HCT116 (cell line): ENCODE results near the gene ARID1A. TPM values are rescaled to one million over a fixed set of nuclear protein-coding genes. Genes with fewer than 3 reads are reported as not detected.

Experiments used
- ATAC-seq: fragments of 200-7000 bp; cut with Tn5 transposase; 2 replicates; pipeline ENCODE4 v1.9.1; 2020; ENCODE audit warnings: mild to moderate bottlenecking, moderate library complexity
- BruUV-seq: library from RNA; stranded (reverse); fragments of 400-500 nt; replicated peaks from 2 replicates; lab custom pipeline; 2021; lab: Mats Ljungman, UMichigan
- CTCF ChIA-PET: fragments of 300-600 bp; sonication (Branson Sonifier 250); formaldehyde crosslinking; loops from one replicate; lab custom pipeline; 2021; ENCODE audit warnings: antibody characterized with exemption; lab: Charles Lee
- POLR2A ChIA-PET: fragments of 300-600, 350-600 bp; sonication (Branson Sonifier 250); formaldehyde crosslinking; loops from one replicate; lab custom pipeline; 2021; ENCODE audit warnings: antibody characterized with exemption; lab: Charles Lee
- RAD21 ChIA-PET, 2 experiments: fragments of 300-600 bp; sonication (Branson Sonifier 250); formaldehyde crosslinking; loops; one replicate each; lab custom pipeline; 2023; ENCODE audit warnings: low total read pairs in 2 of 2; ENCODE audit not compliant: uncharacterized antibody in 2 of 2, unreplicated experiment in 2 of 2, low non-redundant PET in 1 of 2; lab: Charles Lee
- DNase-seq: peaks from one replicate; pipeline ENCODE4 v3.0.0-alpha.2; 2010; ENCODE audit warnings: low read depth, low spot score
- H2AFZ ChIP-seq: fragments of 200-600 bp; shearing (Covaris generic), sonication (generic); 2 replicates; pipeline ENCODE4 v1.6.1; 2017; ENCODE audit warnings: low read depth, mixed run types, mixed read lengths, antibody characterized with exemption, low read length; ENCODE audit not compliant: poor library complexity, severe bottlenecking
- H3K27ac ChIP-seq: 2 replicates; pipeline ENCODE4 v1.5.1; 2012; ENCODE audit warnings: low read depth, low read length
- H3K27me3 ChIP-seq: fragments of 200-600 bp; sonication (generic); 2 replicates; pipeline ENCODE4 v1.6.1; 2016; ENCODE audit warnings: mixed run types, low read length, mixed read lengths; ENCODE audit not compliant: insufficient read depth
- H3K36me3 ChIP-seq, 2 experiments: fragments of 200-500 bp in 1 of 2; fragments of 200-600 bp in 1 of 2; sonication (Bioruptor generic) in 1 of 2; sonication (generic) in 1 of 2; 2 replicates each; pipeline versions ENCODE4 v1.5.1 to v1.6.1; 2014 to 2016; ENCODE audit warnings: low read length in 2 of 2, inconsistent platforms in 1 of 2, mixed read lengths in 1 of 2, mixed run types in 1 of 2; ENCODE audit not compliant: insufficient read depth in 2 of 2, control insufficient read depth in 1 of 2
- H3K4me1 ChIP-seq, 2 experiments: fragments of 200-600 bp in 1 of 2; sonication (generic) in 1 of 2; 2 replicates each; pipeline versions ENCODE4 v1.5.1 to v1.6.1; 2012 to 2017; ENCODE audit warnings: low read length in 2 of 2, inconsistent platforms in 1 of 2, mild to moderate bottlenecking in 1 of 2, mixed read lengths in 1 of 2, mixed run types in 1 of 2, moderate library complexity in 1 of 2; ENCODE audit not compliant: insufficient read depth in 2 of 2, control insufficient read depth in 1 of 2
- H3K4me2 ChIP-seq: fragments of 200-600 bp; sonication (generic); 2 replicates; pipeline ENCODE4 v1.6.1; 2017; ENCODE audit warnings: mixed run types, low read length, mixed read lengths
- H3K4me3 ChIP-seq, 2 experiments: fragments of 200-600 bp in 1 of 2; sonication (generic) in 1 of 2; replicated peaks in 1 of 2; 2 replicates each; pipeline ENCODE4 v1.5.1; 2011 to 2016; ENCODE audit warnings: low read length in 2 of 2, control low read depth in 1 of 2, low read depth in 1 of 2, mild to moderate bottlenecking in 1 of 2, mixed read lengths in 1 of 2, mixed run types in 1 of 2
- H3K79me2 ChIP-seq: fragments of 200-600 bp; sonication (generic); 2 replicates; pipeline ENCODE4 v1.6.1; 2017; ENCODE audit warnings: mild to moderate bottlenecking, mixed run types, low read length, moderate library complexity, mixed read lengths; ENCODE audit not compliant: insufficient read depth
- H3K9ac ChIP-seq: fragments of 200-600 bp; sonication (generic); 2 replicates; pipeline ENCODE4 v1.6.1; 2016; ENCODE audit warnings: low read length, mixed read lengths
- H3K9me2 ChIP-seq: fragments of 200-600 bp; sonication (generic), shearing (Covaris generic); 2 replicates; pipeline ENCODE4 v1.6.1; 2017; ENCODE audit warnings: mixed run types, mild to moderate bottlenecking, moderate library complexity; ENCODE audit not compliant: insufficient read depth
- H3K9me3 ChIP-seq, 2 experiments: fragments of 200-500 bp in 1 of 2; fragments of 200-600 bp in 1 of 2; sonication (Bioruptor generic) in 1 of 2; sonication (generic) in 1 of 2; 2 replicates each; pipeline ENCODE4 v1.6.1; 2014 to 2017; ENCODE audit warnings: low read length in 2 of 2, mixed read lengths in 2 of 2, inconsistent platforms in 1 of 2, low read depth in 1 of 2, mild to moderate bottlenecking in 1 of 2, mixed run types in 1 of 2, moderate library complexity in 1 of 2; ENCODE audit not compliant: control insufficient read depth in 1 of 2, insufficient read depth in 1 of 2
- H4K20me1 ChIP-seq: fragments of 200-600 bp; sonication (generic), shearing (Covaris generic); 2 replicates; pipeline ENCODE4 v1.6.1; 2017; ENCODE audit warnings: mixed run types, mild to moderate bottlenecking, moderate library complexity; ENCODE audit not compliant: insufficient read depth
- EGR1 ChIP-seq: IDR thresholded peaks from 2 replicates; pipeline ENCODE4 v1.6.1; 2012; ENCODE audit warnings: low read depth
- POLR2A ChIP-seq: IDR thresholded peaks from 2 replicates; pipeline ENCODE4 v1.7.0; 2011; ENCODE audit warnings: borderline replicate concordance; ENCODE audit not compliant: insufficient read depth, insufficient read length; ENCODE audit errors: extremely low read depth
- POLR2AphosphoS5 ChIP-seq: IDR thresholded peaks from 2 replicates; pipeline ENCODE4 v1.6.1; 2011; ENCODE audit warnings: mild to moderate bottlenecking, low read depth, low read length, moderate library complexity
- TCF7L2 ChIP-seq: IDR thresholded peaks from 2 replicates; pipeline ENCODE4 v1.7.0; 2011; ENCODE audit warnings: borderline replicate concordance, inconsistent platforms; ENCODE audit not compliant: insufficient read depth, insufficient read length; ENCODE audit errors: extremely low read depth
- YY1 ChIP-seq: IDR thresholded peaks from 2 replicates; pipeline ENCODE4 v1.6.1; 2011; ENCODE audit warnings: low read length, low read depth, moderate library complexity, mild to moderate bottlenecking; ENCODE audit not compliant: insufficient replicate concordance; ENCODE audit errors: extremely low read depth
- intact Hi-C: fragments of 100-400 bp; cut with micrococcal nuclease; formaldehyde crosslinking; loops from 2 replicates; pipeline ENCODE4 v1.10.0; 2022
- total RNA-seq: library from RNA; stranded (reverse); gene quantifications from one replicate; pipeline ENCODE4 v1.2.1, GENCODE V29; 2021; ENCODE audit not compliant: unreplicated experiment
- TF ChIP-seq, protein P1 (sequence below): IDR thresholded peaks from 2 replicates; pipeline ENCODE4 v1.6.1; 2012; ENCODE audit warnings: low read depth

The ARID1A gene
- total RNA-seq, 1 experiment from 2014 or later: 62.8 TPM

DNA sequence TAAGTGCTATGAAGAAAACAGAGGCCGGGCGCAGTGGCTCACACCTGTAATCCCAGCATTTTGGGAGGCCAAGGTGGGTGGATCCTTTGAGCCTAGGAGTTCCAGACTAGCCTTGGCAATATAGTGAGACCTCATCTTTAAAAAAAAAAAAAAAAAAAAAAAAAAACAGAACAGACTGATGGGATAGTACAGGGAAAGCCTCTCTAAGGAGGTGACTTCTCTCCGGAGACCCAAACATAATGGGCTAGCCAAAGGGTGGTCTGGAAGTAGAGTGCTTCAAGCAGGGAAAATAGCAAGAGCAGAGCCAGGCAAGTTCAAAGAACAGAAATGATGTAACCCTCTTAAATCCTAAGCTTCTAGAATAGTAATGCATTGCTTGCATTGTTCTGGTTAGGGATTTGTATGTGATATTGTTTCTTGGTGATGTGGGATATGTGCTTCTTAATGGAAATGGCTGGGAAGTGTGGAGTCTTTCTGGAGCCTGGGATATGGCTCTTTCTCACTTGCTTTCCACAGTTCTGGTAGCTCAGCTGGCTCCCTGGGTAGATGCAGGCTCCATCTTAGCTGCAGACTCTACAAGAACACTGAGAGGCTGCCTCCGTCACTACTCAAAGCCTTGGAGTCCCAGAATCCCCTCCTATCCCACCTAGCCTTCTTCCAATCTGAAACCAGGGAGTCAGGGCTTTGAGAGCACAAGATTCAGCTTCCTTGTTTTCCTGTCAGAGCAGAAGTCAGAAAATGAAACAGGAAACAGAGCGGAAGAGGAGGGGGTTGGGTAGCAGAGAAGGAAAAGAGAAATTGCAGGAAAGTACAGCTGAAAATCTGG is 90.0 kb downstream of the ARID1A start:
- peak overlapping the region; percentile 99 for H3K4me2 ChIP-seq

DNA sequence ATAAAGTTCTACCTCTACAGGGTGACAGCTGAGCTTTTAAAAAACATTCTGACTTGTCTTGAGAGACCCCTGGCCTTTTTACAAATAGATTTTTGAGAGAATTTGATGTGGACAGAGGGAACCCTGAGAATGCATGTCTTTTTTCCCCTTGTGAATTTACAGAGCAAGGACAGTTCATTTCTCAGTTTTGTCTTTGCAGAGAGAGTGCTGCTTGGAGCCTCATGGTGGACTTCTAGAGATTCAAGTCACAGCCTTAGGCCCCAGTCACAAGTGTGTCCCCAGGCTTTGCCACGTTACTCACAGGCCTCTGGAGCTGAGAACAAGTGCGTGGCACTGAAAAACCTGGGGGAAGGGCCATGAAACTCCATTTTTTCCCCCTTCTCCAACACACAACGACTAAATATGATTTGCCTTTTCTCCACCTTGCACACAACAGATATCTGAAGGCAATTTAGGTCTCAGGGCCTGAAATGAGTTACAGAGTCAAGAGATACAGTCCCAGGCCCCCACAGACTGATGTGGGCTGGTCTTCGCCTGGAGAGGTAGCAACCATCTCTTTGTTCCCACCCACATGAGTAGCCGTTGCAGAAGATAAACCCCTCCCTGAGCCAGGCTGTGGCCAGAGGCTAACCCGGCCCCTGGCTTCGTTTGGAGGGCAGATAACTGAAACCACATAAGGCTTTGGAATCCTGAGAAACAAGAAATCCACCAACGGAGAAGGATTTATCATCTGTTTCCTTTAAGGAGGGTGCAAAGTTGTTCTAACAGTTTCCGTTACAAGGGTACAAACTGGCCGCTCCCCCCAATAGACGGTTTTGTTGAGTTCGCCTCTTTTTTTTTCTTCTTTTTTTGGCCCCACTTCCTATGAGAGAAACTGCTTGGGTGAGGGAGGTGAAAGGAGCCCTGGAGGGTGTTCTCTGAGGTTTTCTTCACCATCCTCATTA is 90.9 kb downstream of the ARID1A start:
- H3K79me2 ChIP-seq: peaks cover under 1% of the 10 kb centered on the region; the same call in 1 of the 2 replicates
- no peaks in the 10 kb centered on the region for H3K27me3 ChIP-seq
- H4K20me1 ChIP-seq: no peaks in the 10 kb centered on the region
- no TSS peak for BruUV-seq
- peaks cover 21 to 60% of the 10 kb centered on the region in 2 experiments for H3K4me1 ChIP-seq
- TF ChIP-seq POLR2AphosphoS5 (peak; percentile 78), YY1 (peak; percentile 24), POLR2A (peak; percentile 70), TCF7L2 (no peak)
- TF ChIP-seq, protein P1, sequence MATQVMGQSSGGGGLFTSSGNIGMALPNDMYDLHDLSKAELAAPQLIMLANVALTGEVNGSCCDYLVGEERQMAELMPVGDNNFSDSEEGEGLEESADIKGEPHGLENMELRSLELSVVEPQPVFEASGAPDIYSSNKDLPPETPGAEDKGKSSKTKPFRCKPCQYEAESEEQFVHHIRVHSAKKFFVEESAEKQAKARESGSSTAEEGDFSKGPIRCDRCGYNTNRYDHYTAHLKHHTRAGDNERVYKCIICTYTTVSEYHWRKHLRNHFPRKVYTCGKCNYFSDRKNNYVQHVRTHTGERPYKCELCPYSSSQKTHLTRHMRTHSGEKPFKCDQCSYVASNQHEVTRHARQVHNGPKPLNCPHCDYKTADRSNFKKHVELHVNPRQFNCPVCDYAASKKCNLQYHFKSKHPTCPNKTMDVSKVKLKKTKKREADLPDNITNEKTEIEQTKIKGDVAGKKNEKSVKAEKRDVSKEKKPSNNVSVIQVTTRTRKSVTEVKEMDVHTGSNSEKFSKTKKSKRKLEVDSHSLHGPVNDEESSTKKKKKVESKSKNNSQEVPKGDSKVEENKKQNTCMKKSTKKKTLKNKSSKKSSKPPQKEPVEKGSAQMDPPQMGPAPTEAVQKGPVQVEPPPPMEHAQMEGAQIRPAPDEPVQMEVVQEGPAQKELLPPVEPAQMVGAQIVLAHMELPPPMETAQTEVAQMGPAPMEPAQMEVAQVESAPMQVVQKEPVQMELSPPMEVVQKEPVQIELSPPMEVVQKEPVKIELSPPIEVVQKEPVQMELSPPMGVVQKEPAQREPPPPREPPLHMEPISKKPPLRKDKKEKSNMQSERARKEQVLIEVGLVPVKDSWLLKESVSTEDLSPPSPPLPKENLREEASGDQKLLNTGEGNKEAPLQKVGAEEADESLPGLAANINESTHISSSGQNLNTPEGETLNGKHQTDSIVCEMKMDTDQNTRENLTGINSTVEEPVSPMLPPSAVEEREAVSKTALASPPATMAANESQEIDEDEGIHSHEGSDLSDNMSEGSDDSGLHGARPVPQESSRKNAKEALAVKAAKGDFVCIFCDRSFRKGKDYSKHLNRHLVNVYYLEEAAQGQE: no peak
- H3K9me3 ChIP-seq: no peaks in the 10 kb centered on the region
- H3K4me3 ChIP-seq: peak overlapping the region; percentile 55 to 94
- ChIA-PET POLR2A (interaction anchor here (1.0 to 2.5 kb wide), 4 partner anchors 13 to 184 kb away, joined by 3 to 19 read pairs (median 4); no protein-coding TSS in a partner anchor), RAD21 (interaction anchor here (0.6 to 3.1 kb wide), 2 partner anchors 86 to 185 kb away, joined by 3 to 16 read pairs; no protein-coding TSS in a partner anchor), CTCF (interaction anchor here (0.9 to 4.1 kb wide), 3 partner anchors 110 to 188 kb away, joined by 3 to 40 read pairs (median 3); no protein-coding TSS in a partner anchor)
- ATAC-seq: peak; percentile 35
- no peak overlapping the region for H2AFZ ChIP-seq
- peak overlapping the region; percentile 99 for H3K4me2 ChIP-seq
- H3K9me2 ChIP-seq: no peaks in the 10 kb centered on the region
- H3K27ac ChIP-seq: peak overlapping the region; percentile 98
- H3K36me3 ChIP-seq: 0 out of 4 replicates have a peak, but pooled peaks cover 0 to 6% of the 10 kb centered on the region in 2 experiments
- intact Hi-C loops: no loop called here
- H3K9ac ChIP-seq: peak overlapping the region; percentile 97
- DNase-seq: no peak

More for the DNA sequence above, 90.0 kb downstream of the ARID1A start:
- peak overlapping the region; percentile 97 for H3K9ac ChIP-seq
- ChIA-PET CTCF (interaction anchor here (0.9 to 1.4 kb wide), 2 partner anchors 109 to 184 kb away, joined by 3 read pairs; no protein-coding TSS in a partner anchor), RAD21 (no interaction called here), POLR2A (interaction anchor here (0.7 to 1.0 kb wide), 3 partner anchors 61 to 184 kb away, joined by 3 read pairs; no protein-coding TSS in a partner anchor)
- peaks cover 8% of the 10 kb centered on the region for H3K79me2 ChIP-seq
- 0 out of 2 replicates have a peak, but pooled peaks cover 3% of the 10 kb centered on the region for H4K20me1 ChIP-seq
- H3K4me1 ChIP-seq: peaks cover 21 to 62% of the 10 kb centered on the region in 2 experiments
- peaks cover 0 to 14% of the 10 kb centered on the region in 2 experiments; a peak in 2 of 4 replicates for H3K36me3 ChIP-seq
- H3K9me2 ChIP-seq: no peaks in the 10 kb centered on the region
- no TSS peak for BruUV-seq
- no peak overlapping the region for H3K4me3 ChIP-seq
- ATAC-seq (no peak), DNase-seq (no peak)
- no peaks in the 10 kb centered on the region for H3K9me3 ChIP-seq
- H3K27me3 ChIP-seq: no peaks in the 10 kb centered on the region
- intact Hi-C loops: no loop called here
- TF ChIP-seq POLR2AphosphoS5 (0 out of 2 replicates have a peak, but pooled peaks have one; percentile 16), EGR1 (no peak)
- no peak overlapping the region for H2AFZ ChIP-seq
- peak overlapping the region; percentile 98 for H3K27ac ChIP-seq
